ENCODE measurements around the gene SORCS2.

DNA sequence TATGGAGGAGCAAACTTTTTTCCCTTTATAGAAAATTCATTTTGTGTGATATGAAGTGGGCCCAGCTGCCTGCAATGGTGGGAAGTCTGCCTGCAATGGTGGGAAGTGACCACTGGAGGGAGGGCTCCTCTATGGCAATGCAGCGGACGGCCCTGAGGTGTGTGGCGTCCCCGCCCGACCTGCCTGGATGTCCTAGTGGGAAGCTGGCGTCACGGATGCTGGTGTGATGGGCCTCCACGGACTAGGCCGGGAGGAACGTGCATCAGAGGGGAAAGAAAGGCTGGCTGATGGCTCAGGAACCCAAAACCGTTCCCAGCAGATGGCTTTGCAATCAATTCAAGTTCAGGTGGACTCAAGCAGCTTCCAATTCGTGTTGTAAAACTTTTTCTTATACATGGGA lies 569.4 kb downstream of the SORCS2 start:
- TF ChIP-seq ZNF274 (IDR thresholded peaks at IDR 0.05; ENCODE audit: low read depth, low read length) (no peak), SUZ12 (IDR thresholded peaks at IDR 0.05; ENCODE audit: extremely low read depth, insufficient read depth, insufficient read length) (no peak)
